HG03457 (cell line): ENCODE results near the gene DDTL.

Experiments used
- ATAC-seq: cut with Tn5 transposase; IDR thresholded peaks from one replicate; pipeline ENCODE4 v1.9.1; 2021; ENCODE audit warnings: moderate number of reproducible peaks; ENCODE audit not compliant: unreplicated experiment

Gene DDTL

DNA sequence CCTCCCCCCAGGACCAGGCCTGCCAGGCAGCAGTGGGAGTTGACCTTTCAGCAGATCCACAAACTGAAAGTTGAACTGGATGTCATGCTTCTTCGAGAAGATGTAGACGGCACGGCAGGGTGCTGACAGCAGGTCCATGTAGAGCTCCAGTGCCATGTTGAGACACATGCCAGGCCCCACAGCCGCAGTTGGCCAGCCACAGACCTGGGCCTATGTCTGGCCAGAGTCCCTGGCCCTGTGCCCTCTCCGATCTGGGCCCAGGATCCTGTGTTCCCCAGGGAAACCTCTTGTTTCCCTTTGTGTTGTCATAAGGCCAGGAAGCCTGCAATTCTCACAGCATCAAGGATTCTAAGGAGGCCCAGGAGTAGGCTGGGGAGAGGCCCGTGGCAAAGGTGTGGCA lies 38.5 kb downstream of the DDTL start, which contains the start of gene GSTT4:
Gene GSTT4 (minus strand): TSS at position 253 of the 400 bp plus-strand sequence. CDS start 97 bp downstream, at position 156.
- no peak for ATAC-seq

DNA sequence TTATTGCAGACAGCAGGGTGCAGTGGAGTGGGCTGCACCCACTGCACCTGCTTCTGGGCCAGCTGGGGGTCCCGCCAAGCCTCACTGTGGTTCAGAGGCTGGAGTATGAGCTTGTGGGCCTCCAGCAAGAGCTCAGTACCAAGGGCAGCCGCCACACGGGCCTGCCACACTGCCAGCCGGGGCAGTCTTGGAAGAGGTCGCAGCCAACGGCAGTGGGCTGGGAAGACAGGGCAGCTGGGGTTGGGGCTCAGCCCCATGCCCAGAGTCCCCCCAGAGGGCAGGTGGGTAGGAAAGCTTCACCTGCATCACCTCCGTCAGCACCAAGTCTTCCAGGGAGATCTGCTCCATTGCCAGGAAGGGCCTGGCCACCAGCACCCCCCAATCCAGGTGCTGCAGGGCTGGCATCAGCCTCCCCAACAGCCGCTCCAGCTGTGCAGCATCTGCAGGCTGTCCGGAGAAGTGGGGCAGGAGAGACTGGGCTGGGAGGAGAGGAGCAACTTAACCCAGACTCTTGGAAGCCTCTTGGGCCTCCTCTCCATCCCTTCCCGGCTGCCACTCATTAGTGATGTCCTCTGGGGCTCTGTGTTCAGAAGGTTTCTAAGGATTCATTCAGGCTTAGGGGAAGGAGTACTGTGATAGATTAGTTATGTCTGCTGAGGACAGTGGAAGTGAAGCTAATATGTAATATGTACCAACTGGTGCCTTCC lies 39.7 kb downstream of the DDTL start:
- ATAC-seq, result no peak

DNA sequence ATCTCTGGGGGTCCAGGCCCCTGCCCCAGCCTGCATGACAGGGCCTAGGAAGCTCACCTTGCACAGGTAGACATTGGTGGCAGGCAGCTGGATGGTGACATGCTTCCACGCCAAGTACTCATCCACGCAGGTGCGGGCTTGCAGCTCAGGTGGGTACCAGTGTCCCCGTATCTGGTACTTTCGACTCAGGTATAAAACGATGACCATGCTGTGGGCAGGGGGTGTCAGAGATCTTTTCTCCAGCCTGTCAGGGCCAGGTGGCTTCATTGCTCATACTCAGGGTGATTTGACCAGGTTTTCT lies 40.2 kb downstream of the DDTL start:
- ATAC-seq, result no peak

DNA sequence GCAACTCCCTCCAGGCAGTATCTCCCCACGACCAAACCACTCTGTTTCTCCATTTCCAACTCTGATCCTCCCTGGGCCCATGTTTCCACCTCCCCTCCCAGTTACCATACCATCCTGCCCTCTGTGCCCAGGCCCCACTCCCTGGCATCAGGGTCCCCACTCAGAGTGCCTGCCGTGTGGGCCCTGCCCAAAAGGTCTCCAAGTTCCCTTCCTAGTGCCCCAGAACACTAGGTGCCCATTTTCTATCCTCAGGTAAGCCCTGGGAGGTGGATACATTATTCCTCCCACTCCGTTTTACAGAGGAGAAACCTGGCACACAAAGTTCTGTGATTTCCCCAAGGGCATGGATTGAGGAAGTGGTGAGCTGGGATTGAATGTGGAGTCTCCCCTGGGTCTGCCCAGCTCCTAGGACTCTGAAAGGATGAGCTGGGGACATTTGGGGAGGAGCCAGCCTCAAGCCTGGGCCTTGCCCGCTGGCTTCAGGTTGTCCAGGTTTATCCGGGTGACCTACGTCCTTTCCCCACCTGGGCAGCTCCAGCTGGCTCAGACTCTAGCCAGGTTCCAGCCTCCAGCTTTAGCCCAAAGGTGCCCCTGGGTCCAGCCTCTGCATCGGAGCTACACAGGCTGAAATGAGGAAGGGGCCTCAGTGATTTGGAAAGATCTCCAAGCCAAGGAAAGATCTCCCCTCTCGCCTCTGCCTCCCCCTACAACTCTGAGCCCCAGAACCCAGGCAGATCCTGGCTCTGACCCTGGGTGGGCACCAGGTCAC lies 40.7 kb downstream of the DDTL start:
- ATAC-seq, result no peak

DNA sequence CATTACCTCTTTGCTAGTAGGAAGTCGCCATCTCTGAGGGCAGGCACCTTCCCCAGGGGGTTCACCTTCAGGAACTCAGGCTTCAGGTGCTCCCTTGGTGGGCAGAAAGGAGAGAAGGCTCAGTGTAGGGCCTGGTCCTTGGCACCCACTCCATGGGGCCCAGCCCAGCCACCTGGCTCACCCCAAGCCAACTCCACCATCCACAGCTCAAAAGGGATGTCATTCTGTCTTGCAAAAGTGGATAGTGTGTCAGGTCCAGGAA lies 41.3 kb downstream of the DDTL start:
- no peak for ATAC-seq

DNA sequence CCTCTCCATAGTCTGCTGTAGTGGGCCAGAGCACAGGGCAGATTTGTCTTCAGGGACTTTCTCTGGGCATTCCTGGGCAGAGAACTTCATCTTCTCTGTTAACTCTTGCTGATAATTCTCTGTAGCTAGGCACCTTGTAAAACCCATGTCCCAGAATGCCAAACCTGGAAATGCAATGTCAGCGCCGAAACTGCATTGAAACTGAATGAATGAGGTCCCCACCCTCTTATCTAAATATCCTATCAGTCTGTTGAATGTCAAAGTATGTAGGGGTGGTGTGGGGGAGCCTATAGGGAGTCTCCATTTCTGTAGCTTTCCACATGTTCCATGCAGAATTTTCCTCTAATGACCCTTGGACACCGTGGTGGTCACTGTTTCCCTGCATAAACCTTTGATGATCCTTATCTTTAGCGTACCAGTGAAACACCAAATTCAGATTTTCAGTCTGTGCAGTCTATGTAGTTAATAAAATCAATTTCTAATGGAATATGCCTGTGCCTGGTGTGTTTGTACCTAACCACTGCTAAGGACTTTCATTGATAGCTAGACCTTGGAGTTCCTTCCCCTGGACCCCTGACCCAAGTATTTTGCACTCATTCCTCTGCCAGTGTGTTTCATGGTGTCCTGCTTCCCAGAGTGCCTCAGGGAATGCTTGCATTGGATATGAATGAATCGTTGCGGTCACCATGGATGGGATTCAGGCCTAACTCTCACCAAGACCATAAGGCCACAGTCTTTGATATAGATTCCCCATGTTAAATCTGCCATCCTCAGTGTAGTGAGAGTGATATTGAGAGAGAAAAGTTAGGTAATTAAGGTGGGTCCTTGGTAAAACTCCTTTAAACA lies 41.9 kb downstream of the DDTL start:
- ATAC-seq, result no peak

DNA sequence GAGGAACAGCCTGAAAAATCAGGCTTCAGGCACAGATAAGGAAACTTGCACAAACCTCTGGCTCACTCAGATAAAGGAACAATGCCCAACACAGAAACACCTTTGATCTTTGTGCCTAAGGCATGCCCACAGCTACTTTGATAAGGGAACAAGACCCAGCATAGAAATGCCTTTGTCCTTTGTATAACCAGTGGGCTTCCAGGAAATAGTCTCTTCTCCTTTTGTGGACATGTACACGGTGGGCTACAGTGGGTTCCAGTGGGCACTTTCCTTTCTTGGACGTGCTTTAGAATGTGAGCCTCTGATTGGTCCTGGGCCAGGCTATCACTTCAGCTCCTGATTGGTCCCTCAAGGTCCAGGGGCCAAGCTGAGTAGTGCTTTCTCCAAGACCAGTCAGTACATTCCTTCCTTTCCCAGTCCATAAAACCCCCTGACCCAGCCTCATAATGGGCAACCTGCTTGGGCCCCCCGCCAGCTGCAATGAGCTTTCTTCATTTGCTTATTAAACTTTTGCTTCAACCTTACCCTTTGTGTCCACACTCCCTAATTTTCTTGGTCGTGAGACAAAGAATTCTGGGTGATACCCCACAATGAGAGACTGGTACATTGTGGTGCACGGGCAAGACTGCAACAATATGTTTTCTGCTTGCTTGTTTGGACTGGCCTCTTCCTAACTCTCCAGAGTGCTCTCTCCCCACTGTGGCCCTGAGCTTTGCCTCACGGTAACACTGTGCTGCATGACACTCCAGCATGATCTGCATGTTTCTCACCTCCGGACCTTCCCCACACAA lies 42.7 kb downstream of the DDTL start:
- no peak for ATAC-seq

DNA sequence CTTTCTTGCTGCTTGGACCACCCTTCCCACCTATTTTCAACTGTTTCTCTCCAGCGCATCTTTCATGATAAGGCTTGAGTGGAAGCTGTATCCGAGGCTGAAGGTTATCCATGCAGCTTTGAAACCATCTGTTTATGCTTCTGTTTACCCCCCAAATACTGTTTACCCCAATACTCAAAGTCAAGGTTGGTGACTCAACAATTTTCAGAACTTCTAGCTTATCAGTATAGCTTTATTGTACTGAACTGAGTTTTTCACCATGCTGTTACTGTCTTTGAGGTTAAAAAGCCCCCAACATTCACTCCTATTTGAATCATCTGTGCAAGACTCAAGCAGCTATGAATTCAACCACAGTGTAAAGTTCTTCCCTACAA lies 43.3 kb downstream of the DDTL start:
- ATAC-seq, result no peak

DNA sequence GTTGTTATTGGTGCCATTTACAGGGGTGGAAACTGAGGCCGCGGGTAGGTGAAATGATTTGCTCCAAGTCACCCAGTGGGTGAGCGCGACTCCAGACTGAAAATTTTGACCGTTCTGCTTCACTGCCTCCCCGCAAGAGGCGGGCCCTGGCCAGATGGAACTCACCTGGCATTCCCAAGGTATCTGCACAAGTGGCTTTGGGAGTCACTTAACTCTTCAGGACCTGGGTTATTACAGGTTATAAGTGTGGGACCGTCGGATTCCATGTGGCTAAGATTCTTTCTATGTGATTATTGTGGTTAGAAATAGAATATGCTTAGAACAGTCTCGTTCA lies 45.0 kb downstream of the DDTL start:
- no peak for ATAC-seq

DNA sequence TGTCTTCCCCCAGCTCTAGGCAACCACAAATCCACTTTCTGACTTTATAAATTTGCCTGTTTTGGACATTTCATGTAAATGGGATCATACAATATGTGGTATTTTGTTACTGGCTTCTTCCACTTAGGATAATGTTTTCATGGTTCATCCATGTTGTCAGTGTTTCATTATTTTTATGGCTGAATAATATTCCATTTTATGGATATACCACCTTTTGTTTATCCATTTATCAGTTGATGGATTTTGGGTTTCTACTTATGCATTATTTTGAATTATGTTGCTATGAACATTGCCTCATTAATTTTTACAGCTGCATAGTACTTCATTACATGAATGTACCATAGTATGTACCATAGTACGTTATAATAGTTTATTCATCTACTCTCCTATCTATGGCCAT lies 49.5 kb downstream of the DDTL start:
- ATAC-seq, result no peak

DNA sequence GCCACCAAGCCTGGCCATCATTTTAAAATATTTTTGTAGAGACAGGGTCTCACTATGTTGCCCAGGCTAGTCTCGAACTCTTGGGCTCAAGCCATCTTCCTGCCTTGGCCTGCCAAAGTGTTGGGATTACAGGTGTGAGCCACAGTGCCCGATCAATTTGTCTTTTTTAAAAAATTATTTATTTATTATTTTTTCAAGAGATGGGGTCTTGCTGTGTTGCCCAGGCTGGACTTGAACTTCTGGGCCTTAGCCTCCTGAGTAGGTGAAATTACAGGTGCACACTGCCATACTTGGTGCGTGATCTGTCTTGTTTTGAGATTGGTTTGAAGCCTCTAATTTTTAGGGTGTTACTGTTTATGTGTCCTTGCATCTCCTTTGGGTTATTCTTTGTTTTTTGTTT lies 54.6 kb downstream of the DDTL start:
- no peak for ATAC-seq
